NCI-H82 (cell line): ENCODE data around the gene LGALS1.
"Not testable (repeated sequence)": the region's sequence is repeated elsewhere in the genome, so short reads cannot be mapped to it uniquely, and the experiment has no call there.

Experiments
- DNase-seq: peaks from one replicate; lab custom pipeline; 2025; lab: John Stamatoyannopoulos, UW

Gene LGALS1

GRCh38 chr22:37639070-37639760 lies 36.2 kb upstream of the LGALS1 start, which contains the start of gene SH3BP1:
TSS of gene SH3BP1 (plus strand) at chr22:37639669. CDS start at chr22:37639788, 119 bp downstream.
- DNase-seq = peak; percentile 47

GRCh38 chr22:37639771-37640590 lies 35.5 kb upstream of the LGALS1 start:
- DNase-seq = no peak

GRCh38 chr22:37640591-37641560 lies 34.6 kb upstream of the LGALS1 start:
- DNase-seq = no peak

GRCh38 chr22:37641561-37641949 lies 33.9 kb upstream of the LGALS1 start:
- no peak for DNase-seq

GRCh38 chr22:37643225-37643847 lies 32.1 kb upstream of the LGALS1 start:
- peak; percentile 81 for DNase-seq

GRCh38 chr22:37647317-37647716 lies 28.1 kb upstream of the LGALS1 start:
- no peak for DNase-seq

GRCh38 chr22:37647928-37648327 lies 27.5 kb upstream of the LGALS1 start:
- peak; percentile 57 for DNase-seq

GRCh38 chr22:37650463-37651136 lies 24.8 kb upstream of the LGALS1 start:
- DNase-seq = no peak

GRCh38 chr22:37654563-37655251 lies 20.7 kb upstream of the LGALS1 start:
- DNase-seq = no peak

- DNase-seq = no peak
Measured at GRCh38 chr22:37655252-37655563, 20.2 kb upstream of the LGALS1 start.

- not testable (repeated sequence) for DNase-seq
Measured at GRCh38 chr22:37656583-37656982, 18.9 kb upstream of the LGALS1 start.

GRCh38 chr22:37657590-37658132 lies 17.8 kb upstream of the LGALS1 start:
- peak; percentile 23 for DNase-seq

- DNase-seq = peak; percentile 99
Measured at GRCh38 chr22:37658133-37659065, 17.0 kb upstream of the LGALS1 start, which contains the start of gene PDXP. TSS of gene PDXP (plus strand) at chr22:37658723. CDS start at chr22:37658783, 60 bp downstream.

- DNase-seq = peak; percentile 41
Measured at GRCh38 chr22:37659066-37659896, 16.2 kb upstream of the LGALS1 start.

- no peak for DNase-seq
Measured at GRCh38 chr22:37659897-37660708, 15.3 kb upstream of the LGALS1 start.

- DNase-seq = no peak
Measured at GRCh38 chr22:37660709-37661045, 14.8 kb upstream of the LGALS1 start.

GRCh38 chr22:37661160-37661924 lies 14.1 kb upstream of the LGALS1 start:
- DNase-seq = peak; percentile 78
